Panc1 (cell line): Measurements from ENCODE around the gene KMT5B. TPM values are rescaled to one million over a fixed set of nuclear protein-coding genes. Genes with fewer than 3 reads are reported as not detected.

Experiments
- ATAC-seq: fragments of 200-7000 bp; cut with Tn5 transposase; 2 replicates; pipeline ENCODE4 v1.9.1; 2020; ENCODE audit warnings: mild to moderate bottlenecking, moderate library complexity
- BruUV-seq: library from RNA; stranded (reverse); fragments of 400-500 nt; replicated peaks from 2 replicates; lab custom pipeline; 2021; lab: Mats Ljungman, UMichigan
- CTCF ChIA-PET: fragments of 300-600 bp; sonication (Branson Sonifier 250); formaldehyde crosslinking; loops from one replicate; lab custom pipeline; 2022; ENCODE audit warnings: antibody characterized with exemption; lab: Charles Lee
- POLR2A ChIA-PET: fragments of 300-600 bp; sonication (Branson Sonifier 250); formaldehyde crosslinking; loops from one replicate; lab custom pipeline; 2022; ENCODE audit warnings: antibody characterized with exemption; lab: Charles Lee
- DNase-seq: peaks from one replicate; pipeline ENCODE4 v3.0.0-alpha.2; 2010; ENCODE audit warnings: low read depth, low spot score
- H3K27ac ChIP-seq: 2 replicates; pipeline ENCODE4 v1.5.1; 2011; ENCODE audit warnings: mild to moderate bottlenecking, low read length, inconsistent platforms
- H3K27me3 ChIP-seq: fragments of 200-500 bp; sonication (Bioruptor generic); 2 replicates; pipeline ENCODE4 v1.6.0; 2014; ENCODE audit warnings: low read length, inconsistent platforms; ENCODE audit not compliant: control insufficient read depth, insufficient read depth
- H3K36me3 ChIP-seq: fragments of 200-500 bp; sonication (Bioruptor generic); 2 replicates; pipeline ENCODE4 v1.5.1; 2014; ENCODE audit warnings: inconsistent platforms, mild to moderate bottlenecking, low read length, moderate library complexity; ENCODE audit not compliant: control insufficient read depth, insufficient read depth
- H3K4me1 ChIP-seq: 2 replicates; pipeline ENCODE4 v1.5.1; 2011; ENCODE audit warnings: inconsistent platforms, mild to moderate bottlenecking, low read length, moderate library complexity; ENCODE audit not compliant: control insufficient read depth, insufficient read depth
- H3K4me3 ChIP-seq, 2 experiments: 2 replicates each; pipeline ENCODE4 v1.5.1; 2011 to 2012; ENCODE audit warnings: low read depth in 2 of 2, low read length in 2 of 2, mild to moderate bottlenecking in 2 of 2, inconsistent platforms in 1 of 2, moderate library complexity in 1 of 2
- H3K9me3 ChIP-seq: fragments of 200-500 bp; sonication (Bioruptor generic); 2 replicates; pipeline ENCODE4 v1.5.1; 2014; ENCODE audit warnings: low read depth, mild to moderate bottlenecking, inconsistent platforms, low read length, moderate library complexity; ENCODE audit not compliant: control insufficient read depth, insufficient read depth
- CTCF ChIP-seq: fragments of 450-650 bp; IDR thresholded peaks from 2 replicates; pipeline ENCODE4 v1.5.1; 2017; ENCODE audit warnings: mild to moderate bottlenecking
- POLR2AphosphoS5 ChIP-seq: IDR thresholded peaks from 2 replicates; pipeline ENCODE4 v1.6.1; 2012; ENCODE audit warnings: mild to moderate bottlenecking, low read depth, low read length, moderate library complexity
- REST ChIP-seq, 2 experiments: IDR thresholded peaks; 2 replicates each; pipeline ENCODE4 v1.6.1; 2011 to 2012; ENCODE audit warnings: low read depth in 2 of 2, control low read depth in 1 of 2, low read length in 1 of 2, mild to moderate bottlenecking in 1 of 2, moderate library complexity in 1 of 2; ENCODE audit not compliant: insufficient read depth in 1 of 2
- SIN3A ChIP-seq: IDR thresholded peaks from 2 replicates; pipeline ENCODE4 v1.6.1; 2012; ENCODE audit warnings: low read depth, mild to moderate bottlenecking, low read length, moderate library complexity, borderline replicate concordance; ENCODE audit not compliant: insufficient read depth
- TCF7L2 ChIP-seq: IDR thresholded peaks from 2 replicates; pipeline ENCODE4 v1.6.1; 2011; ENCODE audit warnings: mild to moderate bottlenecking, low read depth, low read length, inconsistent platforms
- in situ Hi-C: cut with HindIII; loops from 2 replicates; pipeline ENCODE4 v1.10.0; 2016; ENCODE audit warnings: low sequenced_read_pairs, low pct_unique_long_range_greater_than_20kb
- intact Hi-C: fragments of 100-400 bp; cut with micrococcal nuclease; formaldehyde crosslinking; loops from one replicate; pipeline ENCODE4 v1.10.0; 2022; ENCODE audit not compliant: unreplicated experiment
- total RNA-seq: library from RNA; stranded (reverse); gene quantifications from one replicate; pipeline ENCODE4 v1.2.1, GENCODE V29; 2021; ENCODE audit not compliant: unreplicated experiment

Gene KMT5B
- total RNA-seq, 1 experiment from 2014 or later = 48.6 TPM

DNA sequence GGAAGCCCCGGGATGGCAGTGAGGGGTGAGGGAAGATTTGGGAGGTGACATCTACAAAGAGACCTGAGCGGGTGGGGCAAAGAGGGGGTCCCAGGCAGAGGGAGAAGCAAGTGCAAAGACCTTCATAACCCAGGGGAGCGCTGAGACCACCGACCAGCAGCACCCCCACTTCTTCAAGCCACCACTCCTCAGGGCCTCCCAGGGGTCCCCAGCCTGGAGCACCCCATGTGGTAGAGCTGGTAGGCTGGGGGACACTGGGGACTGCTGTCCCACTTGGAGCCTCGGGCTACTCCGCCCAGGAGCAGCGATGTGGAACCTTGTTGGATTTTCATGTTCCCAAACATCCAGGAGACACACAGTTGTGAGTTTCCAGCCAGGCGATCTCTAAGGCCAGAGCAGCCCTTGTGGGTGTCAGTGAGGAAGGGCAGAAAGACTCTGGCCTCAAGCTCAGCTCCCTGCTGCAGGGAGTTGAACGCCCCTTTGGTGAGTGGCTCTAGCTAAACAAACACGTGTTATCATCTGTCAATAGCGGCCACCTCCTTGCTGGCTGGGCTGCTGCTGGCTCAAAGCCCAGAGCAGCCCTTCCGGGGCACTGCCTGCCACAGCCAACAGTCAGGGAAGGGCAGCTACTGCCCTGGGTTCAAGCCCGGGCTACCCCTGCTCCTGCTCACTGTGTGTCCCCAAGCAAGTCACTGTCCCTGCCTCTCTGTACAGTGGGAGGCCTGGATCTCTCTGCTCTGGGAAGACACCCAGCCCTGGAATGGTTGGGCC is 66.2 kb downstream of the KMT5B start:
- Histone ChIP-seq H3K4me3 (peak overlapping the region in 1 of 2 experiments; percentile 21; a peak in 1 of 4 replicates), H3K9me3 (no peaks in the 10 kb centered on the region), H3K27me3 (no peaks in the 10 kb centered on the region), H3K4me1 (peaks cover 62% of the 10 kb centered on the region), H3K27ac (peak overlapping the region; percentile 91), H3K36me3 (no peaks in the 10 kb centered on the region)
- CTCF ChIA-PET = no interaction called here
- no peak for DNase-seq
- POLR2A ChIA-PET = interaction anchor here (0.6 kb wide), 1 partner anchor 88 kb away, joined by 3 read pairs; no protein-coding TSS in a partner anchor
- peak; percentile 81 for ATAC-seq
- intact Hi-C loops = no loop called here
- BruUV-seq = no TSS peak
- TF ChIP-seq POLR2AphosphoS5 (peak; percentile 81; the same call in 1 of the 2 replicates), REST (IDR thresholded peaks at IDR 0.05; ENCODE audit: insufficient read depth in 1 of 2, low read depth in 2 of 2, low read length in 1 of 2) (no peak), TCF7L2 (peak; percentile 67; the same call in 1 of the 2 replicates), SIN3A (peak; percentile 92; the same call in 1 of the 2 replicates), CTCF (no peak)
- in situ Hi-C loops = no loop called here

- CTCF ChIA-PET = no interaction called here
- POLR2A ChIA-PET = interaction anchor here (0.6 kb wide), 1 partner anchor 88 kb away, joined by 3 read pairs; no protein-coding TSS in a partner anchor
- no TSS peak for BruUV-seq
- DNase-seq (no peak), ATAC-seq (peak; percentile 18)
- intact Hi-C loops = no loop called here
- in situ Hi-C loops = no loop called here
- Histone ChIP-seq H3K27ac (peak overlapping the region; percentile 91), H3K9me3 (no peaks in the 10 kb centered on the region), H3K4me3 (no peak overlapping the region; a peak in 1 of 4 replicates), H3K4me1 (peaks cover 62% of the 10 kb centered on the region), H3K27me3 (no peaks in the 10 kb centered on the region), H3K36me3 (no peaks in the 10 kb centered on the region)
- TF ChIP-seq REST (IDR thresholded peaks at IDR 0.05; ENCODE audit: insufficient read depth in 1 of 2, low read depth in 2 of 2, low read length in 1 of 2) (no peak), TCF7L2 (no peak), CTCF (no peak), SIN3A (no peak), POLR2AphosphoS5 (no peak)
Measured at GRCh38 chr11:68146010-68146540, 67.0 kb downstream of the KMT5B start.
